HG02759 (cell line): ENCODE data around the gene MTX1.
A peak's percentile ranks its signal among the peaks of the same experiment; 100 is the strongest.

Source experiments
- ATAC-seq: cut with Tn5 transposase; IDR thresholded peaks from one replicate; pipeline ENCODE4 v1.9.1; 2021; ENCODE audit warnings: mild to moderate bottlenecking, moderate library complexity; ENCODE audit not compliant: unreplicated experiment

Gene MTX1

GRCh38 chr1:155255243-155256007 lies 46.9 kb downstream of the MTX1 start, which contains the start of gene ENTREP3:
TSS of gene ENTREP3 (minus strand) at chr1:155255483. CDS start at chr1:155254877, 606 bp downstream.
- ATAC-seq, result peak; percentile 67

GRCh38 chr1:155256058-155256852 lies 47.8 kb downstream of the MTX1 start:
- ATAC-seq, result no peak

- ATAC-seq, result no peak
Observed at GRCh38 chr1:155260276-155260675, 51.8 kb downstream of the MTX1 start.

GRCh38 chr1:155261493-155261851 lies 53.0 kb downstream of the MTX1 start:
- peak; percentile 5 for ATAC-seq

DNA sequence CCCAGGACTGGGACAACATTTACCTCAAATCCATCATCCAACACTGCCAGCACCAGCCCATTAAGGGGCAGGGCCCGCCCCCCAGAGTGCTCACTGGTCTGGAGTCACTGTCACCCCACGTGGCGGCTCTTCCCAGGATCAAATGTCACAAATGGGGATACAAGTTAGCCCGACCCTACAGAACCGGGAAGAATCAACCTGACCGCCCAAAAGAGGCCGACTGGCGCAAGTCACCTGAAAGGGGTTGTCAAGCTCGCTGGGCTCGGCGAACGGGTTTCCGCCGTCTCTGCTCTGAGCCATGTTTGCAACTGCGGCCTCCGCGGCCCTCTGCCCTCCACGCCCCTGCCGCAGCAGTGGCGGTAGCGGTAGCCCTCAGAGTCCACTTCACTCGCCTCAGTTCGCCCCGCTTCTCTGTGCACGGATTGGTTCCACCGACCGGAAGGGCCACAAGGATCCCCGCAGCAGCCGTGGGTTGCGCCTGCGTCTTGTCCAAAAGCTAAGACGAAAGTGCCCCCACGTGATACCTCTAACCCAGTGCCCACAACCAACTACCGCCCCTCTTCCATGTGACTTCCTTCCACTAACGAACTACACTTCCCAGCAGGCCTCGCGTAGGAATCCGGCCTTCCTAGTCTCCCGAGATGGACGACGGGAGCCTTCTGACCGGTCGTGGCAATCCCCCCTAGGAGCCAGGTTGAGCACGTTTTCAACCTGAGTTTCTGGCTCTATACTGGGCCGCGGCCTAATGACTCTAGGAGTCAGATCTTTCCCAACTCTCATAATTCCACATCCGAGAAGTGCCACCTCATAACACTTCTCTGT lies 53.6 kb downstream of the MTX1 start, which contains the start of gene SCAMP3:
TSS of gene SCAMP3 (minus strand) at position 509 of the 822 bp plus-strand sequence. CDS start at position 300, 209 bp downstream.
- peak; percentile 91 for ATAC-seq

DNA sequence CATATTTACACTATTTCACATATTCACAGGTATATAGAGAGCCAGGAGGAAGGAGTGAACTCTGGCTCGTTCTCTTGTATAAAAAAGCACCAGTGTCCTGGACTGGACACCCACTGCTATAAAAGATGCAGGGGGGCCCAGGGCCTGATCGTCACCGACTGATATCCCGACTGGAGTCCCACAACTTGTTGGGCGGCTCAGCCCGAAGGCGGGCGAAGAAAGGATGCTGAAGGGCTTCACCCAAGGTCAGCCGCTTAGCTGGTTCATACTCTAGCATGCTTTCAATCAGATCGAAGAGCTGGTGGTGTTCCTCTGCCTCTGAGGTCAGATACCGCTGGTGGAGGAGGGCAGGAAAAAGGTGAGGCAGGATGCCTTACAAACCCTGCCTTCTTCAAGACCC lies 54.6 kb downstream of the MTX1 start:
- no peak for ATAC-seq
